H1 (cell line): ENCODE results near the gene CELA2A. TPM values are rescaled to one million over a fixed set of nuclear protein-coding genes. Genes with fewer than 3 reads are reported as not detected.
"Not testable (repeated sequence)": the region's sequence is repeated elsewhere in the genome, so short reads cannot be mapped to it uniquely, and the experiment has no call there.

Experiments used
- CTCF ChIA-PET: fragments of 300-600 bp; sonication (Branson Sonifier 250); formaldehyde crosslinking; loops from one replicate; lab custom pipeline; 2021; ENCODE audit not compliant: partially characterized antibody; lab: Charles Lee
- POLR2A ChIA-PET: fragments of 300-600 bp; sonication (Branson Sonifier 250); formaldehyde crosslinking; loops from one replicate; lab custom pipeline; 2021; ENCODE audit warnings: inconsistent platforms; ENCODE audit not compliant: partially characterized antibody; lab: Charles Lee
- DNase-seq, 2 experiments: peaks; one replicate each; pipeline versions ENCODE4 v3.0.0 to v3.0.0-alpha.2; 2010 to 2022; ENCODE audit warnings: low spot score in 2 of 2, low read depth in 1 of 2, mixed read lengths in 1 of 2
- FAIRE-seq: peaks from 2 replicates; lab custom pipeline; 2011; peaks lifted over from hg19 to GRCh38; lab: Jason Lieb, UNC
- H2AFZ ChIP-seq: 2 replicates; pipeline ENCODE4 v1.8.1; 2012; ENCODE audit warnings: low read length, inconsistent platforms
- H2AK5ac ChIP-seq: 2 replicates; pipeline ENCODE4 v1.6.1; 2013; ENCODE audit warnings: low read depth, low read length
- H2BK120ac ChIP-seq: replicated peaks from 2 replicates; pipeline ENCODE3; 2013; ENCODE audit warnings: low read depth, low read length, inconsistent platforms
- H2BK12ac ChIP-seq: 2 replicates; pipeline ENCODE4 v1.6.1; 2013; ENCODE audit warnings: low read depth, low read length
- H2BK15ac ChIP-seq: 2 replicates; pipeline ENCODE4 v1.6.1; 2013; ENCODE audit warnings: low read length
- H2BK20ac ChIP-seq: 2 replicates; pipeline ENCODE4 v1.6.1; 2013; ENCODE audit warnings: low read length
- H2BK5ac ChIP-seq: 2 replicates; pipeline ENCODE4 v1.6.1; 2013; ENCODE audit warnings: low read depth, low read length
- H3K14ac ChIP-seq: 2 replicates; pipeline ENCODE4 v1.6.1; 2013; ENCODE audit warnings: inconsistent platforms; ENCODE audit not compliant: insufficient read length
- H3K18ac ChIP-seq: 2 replicates; pipeline ENCODE4 v1.6.1; 2013; ENCODE audit warnings: low read length; ENCODE audit errors: extremely low read depth
- H3K23ac ChIP-seq: 2 replicates; pipeline ENCODE4 v1.6.1; 2013; ENCODE audit warnings: inconsistent platforms; ENCODE audit not compliant: insufficient read length
- H3K23me2 ChIP-seq: 2 replicates; pipeline ENCODE4 v1.6.1; 2013; ENCODE audit warnings: low read depth, low read length
- H3K27ac ChIP-seq: 2 replicates; pipeline ENCODE4 v1.6.1; 2011; ENCODE audit warnings: low read depth, low read length, inconsistent platforms
- H3K27me3 ChIP-seq, 4 experiments: replicated peaks in 1 of 4; 1 replicate in 1 of 4; 2 replicates in 3 of 4; pipeline versions ENCODE4 v1.6.1 to v1.8.1; 2011 to 2013; ENCODE audit warnings: low read length in 3 of 4, mild to moderate bottlenecking in 3 of 4, inconsistent platforms in 2 of 4, mixed read lengths in 2 of 4, moderate library complexity in 1 of 4; ENCODE audit not compliant: control insufficient read depth in 3 of 4, insufficient read depth in 3 of 4; ENCODE audit errors: extremely low read depth in 1 of 4
- H3K36me3 ChIP-seq, 4 experiments: 2 replicates each; pipeline versions ENCODE4 v1.6.1 to v1.8.1; 2011 to 2013; ENCODE audit warnings: mild to moderate bottlenecking in 4 of 4, low read length in 3 of 4, moderate library complexity in 2 of 4, control low read depth in 1 of 4, inconsistent platforms in 1 of 4; ENCODE audit not compliant: insufficient read depth in 4 of 4, control insufficient read depth in 2 of 4
- H3K4ac ChIP-seq: replicated peaks from 2 replicates; pipeline ENCODE3; 2013; ENCODE audit warnings: low read length, low read depth, mixed read lengths, inconsistent platforms; ENCODE audit not compliant: insufficient read length
- H3K4me1 ChIP-seq, 4 experiments: replicated peaks in 1 of 4; 1 replicate in 1 of 4; 2 replicates in 3 of 4; pipeline versions ENCODE4 v1.6.1 to v1.8.1; 2011 to 2013; ENCODE audit warnings: low read length in 3 of 4, inconsistent platforms in 2 of 4, mixed read lengths in 1 of 4; ENCODE audit not compliant: insufficient read depth in 4 of 4, control insufficient read depth in 3 of 4
- H3K4me2 ChIP-seq, 2 experiments: 2 replicates each; pipeline versions ENCODE4 v1.6.1 to v1.8.1; 2011 to 2013; ENCODE audit warnings: low read depth in 2 of 2, low read length in 2 of 2, control low read depth in 1 of 2, inconsistent platforms in 1 of 2, mild to moderate bottlenecking in 1 of 2; ENCODE audit not compliant: insufficient read depth in 1 of 2
- H3K4me3 ChIP-seq, 4 experiments: fragments of 200-600, 300-600 bp in 1 of 4; sonication (generic), shearing (Covaris generic), sonication (Bioruptor Twin) in 1 of 4; 2 replicates each; pipeline versions ENCODE4 v1.5.1 to v1.8.1; 2011 to 2016; ENCODE audit warnings: low read length in 4 of 4, low read depth in 3 of 4, control low read depth in 2 of 4, inconsistent platforms in 2 of 4, mild to moderate bottlenecking in 2 of 4, mixed read lengths in 1 of 4, moderate library complexity in 1 of 4; ENCODE audit not compliant: insufficient read depth in 2 of 4; ENCODE audit errors: extremely low read depth in 1 of 4
- H3K56ac ChIP-seq: replicated peaks from 2 replicates; pipeline ENCODE3; 2013; ENCODE audit warnings: low read depth, mild to moderate bottlenecking, mixed read lengths, low read length, inconsistent platforms; ENCODE audit not compliant: insufficient read length
- H3K79me1 ChIP-seq: 2 replicates; pipeline ENCODE4 v1.6.1; 2013; ENCODE audit warnings: low read depth, low read length, control low read depth
- H3K79me2 ChIP-seq, 2 experiments: 2 replicates each; pipeline versions ENCODE4 v1.6.1 to v1.8.1; 2012 to 2013; ENCODE audit warnings: low read length in 2 of 2, mild to moderate bottlenecking in 2 of 2, inconsistent platforms in 1 of 2; ENCODE audit not compliant: insufficient read depth in 2 of 2, control insufficient read depth in 1 of 2
- H3K9ac ChIP-seq, 4 experiments: replicated peaks in 1 of 4; 1 replicate in 1 of 4; 2 replicates in 3 of 4; pipeline versions ENCODE4 v1.6.1 to v1.8.1; 2011 to 2013; ENCODE audit warnings: low read depth in 3 of 4, low read length in 3 of 4, control low read depth in 2 of 4, mild to moderate bottlenecking in 2 of 4, moderate library complexity in 2 of 4, inconsistent platforms in 1 of 4; ENCODE audit errors: extremely low read depth in 1 of 4
- H3K9me3 ChIP-seq, 2 experiments: 2 replicates each; pipeline versions ENCODE4 v1.6.1 to v1.8.1; 2012 to 2013; ENCODE audit warnings: mild to moderate bottlenecking in 2 of 2, moderate library complexity in 2 of 2, control low read depth in 1 of 2, inconsistent platforms in 1 of 2, low read depth in 1 of 2, low read length in 1 of 2, mixed read lengths in 1 of 2; ENCODE audit not compliant: insufficient read depth in 2 of 2
- H4K20me1 ChIP-seq, 2 experiments: replicated peaks in 1 of 2; 2 replicates each; pipeline versions ENCODE3 to v1.8.1; 2011 to 2013; ENCODE audit warnings: inconsistent platforms in 2 of 2, low read length in 2 of 2, mild to moderate bottlenecking in 1 of 2; ENCODE audit not compliant: insufficient read depth in 2 of 2, control insufficient read depth in 1 of 2
- H4K5ac ChIP-seq: 2 replicates; pipeline ENCODE4 v1.6.1; 2013; ENCODE audit warnings: low read length, low read depth, mixed read lengths, inconsistent platforms; ENCODE audit not compliant: insufficient read length
- H4K8ac ChIP-seq: 2 replicates; pipeline ENCODE4 v1.8.0; 2013; ENCODE audit warnings: mild to moderate bottlenecking, moderate library complexity, low read length, inconsistent platforms; ENCODE audit not compliant: insufficient read depth; ENCODE audit errors: extremely low read depth
- H4K91ac ChIP-seq: replicated peaks from 2 replicates; pipeline ENCODE3; 2013; ENCODE audit warnings: low read length, mixed read lengths, inconsistent platforms; ENCODE audit not compliant: insufficient read length
- WGBS, 2 experiments: shearing (Covaris generic) in 1 of 2; methylation state at CpG; one replicate each; pipeline versions ENCODE4 v1.1.6 to v1.1.7; 2013 to 2015; ENCODE audit warnings: low lambda C conversion rate in 2 of 2, mixed read lengths in 2 of 2, inconsistent platforms in 1 of 2, low coverage in 1 of 2, missing lambda C conversion rate in 1 of 2; ENCODE audit not compliant: insufficient replicate concordance in 2 of 2, insufficient coverage in 1 of 2, insufficient read length in 1 of 2; ENCODE audit errors: extremely low coverage in 1 of 2, missing lambda C conversion rate in 1 of 2; 5-methylcytosine and 5-hydroxymethylcytosine counted together
- polyA plus RNA-seq, 7 experiments: library from polyadenylated mRNA; depleted of rRNA in 3 of 7; stranded (reverse) in 5 of 7; unstranded in 2 of 7; fragments of >200 nt in 5 of 7; fragments of 200-250 nt in 2 of 7; gene quantifications; 1 replicate in 5 of 7; 2 replicates in 1 of 7; 4 replicates in 1 of 7; pipeline versions ENCODE4 v1.2.1 to v1.2.3, GENCODE V29; 2011 to 2013; ENCODE audit warnings: missing spikeins in 2 of 7, mixed read lengths in 2 of 7
- total RNA-seq: library from RNA; stranded (reverse); fragmentation: NEBNext Ultra II Directional; extraction: Animal tissue kit (Norgen Biotek cat#: 25700); gene quantifications from 2 replicates; pipeline ENCODE4 v1.2.1, GENCODE V29; 2021

CELA2A gene
- total and polyA plus RNA-seq, 2 of the 8 experiments (the other 6 are each of a cell fraction or from before 2014, with no cell fraction given): not detected

DNA sequence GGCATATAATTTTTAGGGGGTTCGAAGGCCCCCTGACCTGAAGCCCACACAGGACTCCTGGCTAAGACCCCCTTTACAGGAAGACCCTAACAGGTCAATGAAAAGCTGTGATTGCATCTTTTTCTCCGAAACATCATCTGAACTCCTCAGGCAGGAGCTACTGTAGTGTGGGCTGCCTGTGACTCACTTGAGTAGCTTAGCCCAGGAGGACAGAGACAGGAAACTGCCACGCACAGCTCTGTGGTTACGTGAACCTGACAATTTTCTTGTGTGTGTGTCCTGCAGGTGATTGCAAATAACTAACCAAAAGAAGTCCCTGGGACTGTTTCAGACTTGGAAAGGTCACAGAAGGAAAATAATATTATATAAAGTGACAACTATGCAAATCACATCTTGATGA lies 34.5 kb downstream of the CELA2A start:
- H3K9ac ChIP-seq, H2BK120ac ChIP-seq, FAIRE-seq, H3K4ac ChIP-seq, H3K4me1 ChIP-seq, H3K27ac ChIP-seq, H2BK20ac ChIP-seq, H3K18ac ChIP-seq, H3K79me1 ChIP-seq, H4K5ac ChIP-seq, DNase-seq, H3K36me3 ChIP-seq, H4K91ac ChIP-seq, H3K27me3 ChIP-seq, H3K14ac ChIP-seq, H4K20me1 ChIP-seq, H3K79me2 ChIP-seq, H3K23me2 ChIP-seq, H2AK5ac ChIP-seq, H2BK12ac ChIP-seq, H3K4me3 ChIP-seq, H2BK5ac ChIP-seq, H3K4me2 ChIP-seq, H3K9me3 ChIP-seq, H2AFZ ChIP-seq, H4K8ac ChIP-seq, H3K56ac ChIP-seq, H2BK15ac ChIP-seq, H3K23ac ChIP-seq: not testable (repeated sequence)
- ChIA-PET POLR2A (interaction anchor here (1.3 kb wide), 1 partner anchor 10 kb away, joined by 3 read pairs; no protein-coding TSS in a partner anchor), CTCF (interaction anchor here (0.6 kb wide), 1 partner anchor 48 kb away, joined by 3 read pairs; no protein-coding TSS in a partner anchor)
- WGBS, 2 experiments: 92% methylated on average over 4 of the region's 4 CpGs; no CpG with 5 or more reads in 1 of the 2 experiments
